IMR-90 (cell line): ENCODE results near the gene CENPP. TPM values are rescaled to one million over a fixed set of nuclear protein-coding genes. Genes with fewer than 3 reads are reported as not detected.

Experiments used
- ATAC-seq: fragments of 200-7000 bp; cut with Tn5 transposase; 2 replicates; pipeline ENCODE4 v1.9.1; 2020; ENCODE audit warnings: low read depth, mild to moderate bottlenecking, moderate library complexity
- BruUV-seq: library from RNA; stranded (reverse); fragments of 400-500 nt; replicated peaks from 2 replicates; lab custom pipeline; 2021; lab: Mats Ljungman, UMichigan
- CTCF ChIA-PET: fragments of 300-600 bp; formaldehyde crosslinking; extraction: SDS; loops from one replicate; lab custom pipeline; 2021; ENCODE audit warnings: antibody characterized with exemption; lab: Yijun Ruan, JAX
- POLR2A ChIA-PET: fragments of 300-600 bp; sonication (Branson Sonifier 250); formaldehyde crosslinking; loops from one replicate; lab custom pipeline; 2022; ENCODE audit warnings: antibody characterized with exemption; ENCODE audit not compliant: unreplicated experiment; lab: Charles Lee
- DNase-seq: peaks from one replicate; pipeline ENCODE4 v3.0.0; 2013
- H2AFZ ChIP-seq: replicated peaks from 2 replicates; pipeline ENCODE3; 2013; ENCODE audit warnings: low read length, mild to moderate bottlenecking; ENCODE audit not compliant: poor library complexity
- H2AK5ac ChIP-seq: 2 replicates; pipeline ENCODE4 v1.6.1; 2013; ENCODE audit warnings: low read depth, low read length, inconsistent platforms
- H2AK9ac ChIP-seq: replicated peaks from 2 replicates; pipeline ENCODE3; 2013; ENCODE audit warnings: mild to moderate bottlenecking, low read depth, low read length, moderate library complexity; ENCODE audit not compliant: poor library complexity
- H2BK120ac ChIP-seq: 2 replicates; pipeline ENCODE4 v1.6.1; 2013; ENCODE audit warnings: low read depth, low read length, inconsistent platforms
- H2BK15ac ChIP-seq: 3 replicates; pipeline ENCODE4 v1.6.1; 2013; ENCODE audit warnings: low read depth, low read length, inconsistent platforms
- H2BK20ac ChIP-seq: 2 replicates; pipeline ENCODE4 v1.6.1; 2013; ENCODE audit warnings: low read depth, mild to moderate bottlenecking, inconsistent platforms, low read length, moderate library complexity
- H2BK5ac ChIP-seq: 2 replicates; pipeline ENCODE4 v1.6.1; 2013; ENCODE audit warnings: mild to moderate bottlenecking, low read depth, low read length, inconsistent platforms; ENCODE audit not compliant: poor library complexity, severe bottlenecking
- H3K14ac ChIP-seq: replicated peaks from 2 replicates; pipeline ENCODE4 v1.6.1; 2013; ENCODE audit warnings: low read depth, low read length, inconsistent platforms
- H3K18ac ChIP-seq: 2 replicates; pipeline ENCODE4 v1.6.1; 2013; ENCODE audit warnings: low read depth, low read length, control low read depth
- H3K23ac ChIP-seq: 2 replicates; pipeline ENCODE4 v1.6.1; 2013; ENCODE audit warnings: low read depth, low read length, inconsistent platforms
- H3K27ac ChIP-seq: 2 replicates; pipeline ENCODE4 v1.5.1; 2013; ENCODE audit warnings: mild to moderate bottlenecking, control low read depth, low read length; ENCODE audit not compliant: insufficient read depth
- H3K27me3 ChIP-seq: 2 replicates; pipeline ENCODE4 v1.6.1; 2013; ENCODE audit warnings: low read length; ENCODE audit not compliant: control insufficient read depth, insufficient read depth
- H3K36me3 ChIP-seq: 2 replicates; pipeline ENCODE4 v1.6.1; 2013; ENCODE audit warnings: low read length, mixed read lengths; ENCODE audit not compliant: control insufficient read depth, insufficient read depth
- H3K4ac ChIP-seq: 2 replicates; pipeline ENCODE4 v1.6.1; 2013; ENCODE audit warnings: low read depth, low read length, inconsistent platforms
- H3K4me1 ChIP-seq: 2 replicates; pipeline ENCODE4 v1.6.1; 2013; ENCODE audit warnings: low read length, mixed read lengths; ENCODE audit not compliant: control insufficient read depth, insufficient read depth
- H3K4me2 ChIP-seq: 2 replicates; pipeline ENCODE4 v1.6.1; 2013; ENCODE audit warnings: low read depth, mild to moderate bottlenecking, control low read depth, low read length, moderate library complexity
- H3K4me3 ChIP-seq: 2 replicates; pipeline ENCODE4 v1.5.1; 2013; ENCODE audit warnings: low read depth, mild to moderate bottlenecking, control low read depth, low read length, moderate library complexity; ENCODE audit not compliant: insufficient read depth
- H3K56ac ChIP-seq: 2 replicates; pipeline ENCODE4 v1.6.1; 2013; ENCODE audit warnings: low read length, inconsistent platforms; ENCODE audit not compliant: insufficient read depth; ENCODE audit errors: extremely low read depth
- H3K79me1 ChIP-seq, 2 experiments: 2 replicates each; pipeline ENCODE4 v1.6.1; 2013; ENCODE audit warnings: low read length in 2 of 2, inconsistent platforms in 1 of 2, low read depth in 1 of 2
- H3K9ac ChIP-seq: 2 replicates; pipeline ENCODE4 v1.6.1; 2013; ENCODE audit warnings: low read depth, low read length, control low read depth
- H3K9me1 ChIP-seq: 2 replicates; pipeline ENCODE4 v1.6.1; 2013; ENCODE audit warnings: low read length, inconsistent platforms; ENCODE audit not compliant: insufficient read depth
- H3K9me3 ChIP-seq: 2 replicates; pipeline ENCODE4 v1.6.1; 2013; ENCODE audit warnings: low read length; ENCODE audit not compliant: control insufficient read depth, insufficient read depth
- H4K20me1 ChIP-seq: 2 replicates; pipeline ENCODE4 v1.6.1; 2013; ENCODE audit warnings: low read length, inconsistent platforms; ENCODE audit not compliant: insufficient read depth
- H4K5ac ChIP-seq: 2 replicates; pipeline ENCODE4 v1.6.1; 2013; ENCODE audit warnings: mild to moderate bottlenecking, low read depth, low read length, control low read depth
- H4K8ac ChIP-seq, 2 experiments: 2 replicates each; pipeline ENCODE4 v1.6.1; 2013; ENCODE audit warnings: low read depth in 2 of 2, low read length in 2 of 2, control low read depth in 1 of 2, inconsistent platforms in 1 of 2
- H4K91ac ChIP-seq: 2 replicates; pipeline ENCODE4 v1.6.1; 2013; ENCODE audit warnings: low read depth, low read length, inconsistent platforms; ENCODE audit not compliant: insufficient read depth
- BHLHE40 ChIP-seq: fragments of 150-350 bp; IDR thresholded peaks from 2 replicates; pipeline ENCODE4 v1.6.1; 2016; ENCODE audit warnings: mild to moderate bottlenecking, low read depth, low read length
- CEBPB ChIP-seq: IDR thresholded peaks from 2 replicates; pipeline ENCODE4 v1.6.1; 2012; ENCODE audit warnings: low read depth, low read length, improper control_type of control experiment
- CHD1 ChIP-seq: IDR thresholded peaks from 2 replicates; pipeline ENCODE4 v1.6.1; 2012; ENCODE audit warnings: low read depth, low read length, improper control_type of control experiment
- CTCF ChIP-seq: conservative IDR thresholded peaks from 2 replicates; pipeline ENCODE4 v1.5.1; 2012; ENCODE audit warnings: mild to moderate bottlenecking, low read depth, low read length, improper control_type of control experiment
- FOS ChIP-seq: fragments of 150-350 bp; IDR thresholded peaks from 2 replicates; pipeline ENCODE4 v1.6.1; 2016; ENCODE audit warnings: low read depth, low read length
- MAFK ChIP-seq: IDR thresholded peaks from 2 replicates; pipeline ENCODE4 v1.6.1; 2012; ENCODE audit warnings: low read depth, low read length, improper control_type of control experiment
- MAZ ChIP-seq: IDR thresholded peaks from 2 replicates; pipeline ENCODE4 v1.6.1; 2012; ENCODE audit warnings: low read depth, mild to moderate bottlenecking, low read length, improper control_type of control experiment, moderate library complexity, borderline replicate concordance
- MXI1 ChIP-seq: IDR thresholded peaks from 2 replicates; pipeline ENCODE4 v1.6.1; 2012; ENCODE audit warnings: low read depth, mild to moderate bottlenecking, low read length, moderate library complexity, borderline replicate concordance
- NFE2L2 ChIP-seq: fragments of 150-350 bp; IDR thresholded peaks from 2 replicates; pipeline ENCODE4 v1.6.1; 2016; ENCODE audit warnings: low read depth, mild to moderate bottlenecking, low read length
- POLR2A ChIP-seq: IDR thresholded peaks from 2 replicates; pipeline ENCODE4 v1.6.1; 2012; ENCODE audit warnings: mild to moderate bottlenecking, low read depth, low read length
- RAD21 ChIP-seq: IDR thresholded peaks from 2 replicates; pipeline ENCODE4 v1.6.1; 2012; ENCODE audit warnings: low read length, improper control_type of control experiment
- RCOR1 ChIP-seq: IDR thresholded peaks from 2 replicates; pipeline ENCODE4 v1.6.1; 2012; ENCODE audit warnings: mild to moderate bottlenecking, low read length, improper control_type of control experiment; ENCODE audit not compliant: insufficient replicate concordance
- RFX5 ChIP-seq: IDR thresholded peaks from 2 replicates; pipeline ENCODE4 v1.8.0; 2012; ENCODE audit warnings: low read depth, mild to moderate bottlenecking, low read length, moderate library complexity
- SMC3 ChIP-seq: fragments of 150-350 bp; IDR thresholded peaks from 2 replicates; pipeline ENCODE4 v1.6.1; 2016; ENCODE audit warnings: low read depth, mild to moderate bottlenecking, antibody characterized with exemption, low read length, moderate library complexity
- USF2 ChIP-seq: fragments of 150-350 bp; IDR thresholded peaks from 2 replicates; pipeline ENCODE4 v1.6.1; 2017; ENCODE audit warnings: mild to moderate bottlenecking, antibody characterized with exemption, low read length, low read depth
- WGBS, 2 experiments: methylation state at CpG; one replicate each; pipeline versions ENCODE4 v1.1.5 to v1.1.7; 2013; ENCODE audit warnings: missing lambda C conversion rate in 2 of 2; ENCODE audit not compliant: insufficient read length in 1 of 2; ENCODE audit errors: extremely low coverage in 2 of 2; 5-methylcytosine and 5-hydroxymethylcytosine counted together
- dilution Hi-C: fragments of 300-500 bp; cut with HindIII; formaldehyde crosslinking; loops from one replicate; pipeline ENCODE4 v1.14.3; 2018; ENCODE audit warnings: low sequenced_read_pairs; ENCODE audit not compliant: unreplicated experiment
- in situ Hi-C: fragments of 300-500 bp; cut with MboI; formaldehyde crosslinking; loops from 3 replicates; pipeline ENCODE4 v1.14.3; 2019; ENCODE audit warnings: low sequenced_read_pairs, inconsistent platforms, mixed read lengths
- intact Hi-C: fragments of 100-400 bp; cut with micrococcal nuclease; formaldehyde crosslinking; loops from 2 replicates; pipeline ENCODE4 v1.10.0; 2022
- polyA plus RNA-seq, 3 experiments: library from polyadenylated mRNA; depleted of rRNA; stranded (reverse); fragments of >200 nt; gene quantifications; 2 replicates each; pipeline ENCODE4 v1.2.3, GENCODE V29; 2012; ENCODE audit warnings: low replicate concordance in 1 of 3
- total RNA-seq: library from RNA; depleted of rRNA; stranded (reverse); fragments of >200 nt; gene quantifications from 2 replicates; pipeline ENCODE4 v1.2.3, GENCODE V29; 2012
- TF ChIP-seq, protein P1 (sequence below): fragments of 150-350 bp; IDR thresholded peaks from 2 replicates; pipeline ENCODE4 v1.6.1; 2016; ENCODE audit warnings: low read depth, mild to moderate bottlenecking, low read length, moderate library complexity, borderline replicate concordance

CENPP gene
- total and polyA plus RNA-seq, 2 of the 4 experiments (the other 2 are of a cell fraction): 1.4 to 2.0 TPM

- Histone ChIP-seq H3K56ac (no peak overlapping the region), H3K9me1 (peaks cover 27% of the 10 kb centered on the region), H4K20me1 (peaks cover 69% of the 10 kb centered on the region), H3K4me2 (no peak overlapping the region), H4K8ac (no peak overlapping the region), H2BK15ac (no peak overlapping the region), H2BK20ac (no peak overlapping the region), H3K27ac (no peak overlapping the region), H3K79me1 (peaks cover 28 to 84% of the 10 kb centered on the region in 2 experiments), H2AK9ac (peak overlapping the region; percentile 43), H2AK5ac (no peak overlapping the region), H2BK5ac (no peak overlapping the region), H3K36me3 (peaks cover 21% of the 10 kb centered on the region), H3K14ac (no peak overlapping the region), H2AFZ (no peak overlapping the region), H3K23ac (no peak overlapping the region), H3K18ac (no peak overlapping the region), H4K91ac (no peak overlapping the region), H3K9ac (no peak overlapping the region), H3K9me3 (no peaks in the 10 kb centered on the region), H3K27me3 (no peaks in the 10 kb centered on the region), H3K4ac (no peak overlapping the region), H3K4me1 (peaks cover 10% of the 10 kb centered on the region), H2BK120ac (no peak overlapping the region), H3K4me3 (no peak overlapping the region), H4K5ac (no peak overlapping the region)
- in situ Hi-C loops: no loop called here
- intact Hi-C loops: no loop called here
- no peak for TF ChIP-seq MAFK
- no peak for TF ChIP-seq MAZ
- TF ChIP-seq MXI1: no peak
- TF ChIP-seq CTCF: no peak
- no peak for TF ChIP-seq NFE2L2
- no peak for TF ChIP-seq CEBPB
- no peak for TF ChIP-seq CHD1
- no peak for TF ChIP-seq RFX5
- TF ChIP-seq USF2: no peak
- TF ChIP-seq RCOR1: no peak
- TF ChIP-seq FOS: no peak
- no peak for TF ChIP-seq RAD21
- TF ChIP-seq, protein P1, sequence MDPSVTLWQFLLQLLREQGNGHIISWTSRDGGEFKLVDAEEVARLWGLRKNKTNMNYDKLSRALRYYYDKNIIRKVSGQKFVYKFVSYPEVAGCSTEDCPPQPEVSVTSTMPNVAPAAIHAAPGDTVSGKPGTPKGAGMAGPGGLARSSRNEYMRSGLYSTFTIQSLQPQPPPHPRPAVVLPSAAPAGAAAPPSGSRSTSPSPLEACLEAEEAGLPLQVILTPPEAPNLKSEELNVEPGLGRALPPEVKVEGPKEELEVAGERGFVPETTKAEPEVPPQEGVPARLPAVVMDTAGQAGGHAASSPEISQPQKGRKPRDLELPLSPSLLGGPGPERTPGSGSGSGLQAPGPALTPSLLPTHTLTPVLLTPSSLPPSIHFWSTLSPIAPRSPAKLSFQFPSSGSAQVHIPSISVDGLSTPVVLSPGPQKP: no peak
- no peak for TF ChIP-seq POLR2A
- no peak for TF ChIP-seq SMC3
- TF ChIP-seq BHLHE40: no peak
- ChIA-PET CTCF (no interaction called here), POLR2A (no interaction called here)
- ATAC-seq (no peak), DNase-seq (no peak)
- 90% methylated on average over 2 of the region's 4 CpGs; no CpG with 5 or more reads in 1 of the 2 experiments for WGBS, 2 experiments
- BruUV-seq: no TSS peak
- dilution Hi-C loops: no loop called here
Observed at GRCh38 chr9:92660266-92660665, 334.5 kb downstream of the CENPP start.
